ENCODE results near the gene PRPF8. TPM values are rescaled to one million over a fixed set of nuclear protein-coding genes. Genes with fewer than 3 reads are reported as not detected.

The PRPF8 gene
- polyA plus RNA-seq, 1 donor from 2014 or later: 56.9 TPM

DNA sequence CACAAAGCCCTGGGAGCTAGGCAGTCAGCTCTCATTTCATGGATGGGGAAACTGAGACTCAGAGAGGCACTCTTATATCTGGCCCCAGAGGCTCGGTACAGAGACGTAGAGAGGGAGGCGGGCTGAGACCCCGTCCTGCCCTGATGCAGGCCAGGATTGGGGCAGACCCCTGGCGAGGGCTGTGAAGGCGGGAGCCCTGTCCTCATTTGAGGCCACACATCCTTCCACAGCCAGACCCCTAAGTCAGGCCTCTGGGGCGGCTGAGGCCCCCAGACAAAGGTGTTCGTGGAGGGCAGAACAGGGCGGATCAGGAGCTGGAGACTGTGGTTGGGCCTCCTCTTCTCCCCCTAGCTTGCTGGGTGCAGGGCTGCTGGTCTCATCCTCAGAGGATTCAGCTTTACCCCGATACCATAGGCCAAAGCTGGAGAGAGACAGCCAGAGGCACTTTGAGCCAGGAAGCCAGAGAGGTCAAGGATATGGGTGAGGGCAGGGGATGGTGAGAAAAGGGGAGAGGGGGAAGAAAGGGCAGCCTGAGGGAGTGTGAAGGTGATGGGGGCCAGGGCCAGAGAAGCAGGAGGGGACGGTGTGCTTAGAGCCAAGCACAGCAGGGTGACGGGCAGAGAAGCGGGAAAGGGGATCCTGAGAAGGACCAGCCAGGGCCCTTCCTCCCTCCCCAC lies 38.3 kb downstream of the PRPF8 start:
- Histone ChIP-seq H3K36me3 (ENCODE audit: insufficient read depth, low read length) (no peaks in the 10 kb centered on the region), H3F3A (ENCODE audit: insufficient read depth, low read length, poor library complexity, severe bottlenecking) (no peaks in the 10 kb centered on the region), H3K79me2 (replicated peaks; ENCODE audit: insufficient read depth, low read length) (no peaks in the 10 kb centered on the region), H4K20me1 (ENCODE audit: insufficient read depth) (no peaks in the 10 kb centered on the region), H3K27ac (ENCODE audit: low read length) (no peak overlapping the region), H3K4me2 (ENCODE audit: low read length) (no peak overlapping the region), H3K27me3 (ENCODE audit: insufficient read depth, low read depth, low read length) (peaks cover 11% of the 10 kb centered on the region), H3K4me3 (ENCODE audit: low read length) (no peak overlapping the region), H2AFZ (ENCODE audit: low read depth, low read length) (no peak overlapping the region), H3K9me3 (ENCODE audit: low read length) (no peaks in the 10 kb centered on the region), H3K9ac (ENCODE audit: low read length) (no peak overlapping the region), H3K9me2 (ENCODE audit: insufficient read depth, low read length) (no peaks in the 10 kb centered on the region)
- TF ChIP-seq RAD21 (conservative IDR thresholded peaks at IDR 0.05) (no peak), POLR2AphosphoS5 (IDR thresholded peaks at IDR 0.05) (no peak), EZH2 (IDR thresholded peaks at IDR 0.05; ENCODE audit: borderline replicate concordance, insufficient read depth, low read length, poor library complexity, severe bottlenecking) (no peak), EP300 (conservative IDR thresholded peaks at IDR 0.05; ENCODE audit: poor library complexity, severe bottlenecking) (no peak), SMC3 (conservative IDR thresholded peaks at IDR 0.05; ENCODE audit: poor library complexity) (no peak), MXI1 (conservative IDR thresholded peaks at IDR 0.05; ENCODE audit: poor library complexity, severe bottlenecking) (no peak), TAF1 (IDR thresholded peaks at IDR 0.05; ENCODE audit: low read depth) (no peak)
- TF ChIP-seq, protein P1, sequence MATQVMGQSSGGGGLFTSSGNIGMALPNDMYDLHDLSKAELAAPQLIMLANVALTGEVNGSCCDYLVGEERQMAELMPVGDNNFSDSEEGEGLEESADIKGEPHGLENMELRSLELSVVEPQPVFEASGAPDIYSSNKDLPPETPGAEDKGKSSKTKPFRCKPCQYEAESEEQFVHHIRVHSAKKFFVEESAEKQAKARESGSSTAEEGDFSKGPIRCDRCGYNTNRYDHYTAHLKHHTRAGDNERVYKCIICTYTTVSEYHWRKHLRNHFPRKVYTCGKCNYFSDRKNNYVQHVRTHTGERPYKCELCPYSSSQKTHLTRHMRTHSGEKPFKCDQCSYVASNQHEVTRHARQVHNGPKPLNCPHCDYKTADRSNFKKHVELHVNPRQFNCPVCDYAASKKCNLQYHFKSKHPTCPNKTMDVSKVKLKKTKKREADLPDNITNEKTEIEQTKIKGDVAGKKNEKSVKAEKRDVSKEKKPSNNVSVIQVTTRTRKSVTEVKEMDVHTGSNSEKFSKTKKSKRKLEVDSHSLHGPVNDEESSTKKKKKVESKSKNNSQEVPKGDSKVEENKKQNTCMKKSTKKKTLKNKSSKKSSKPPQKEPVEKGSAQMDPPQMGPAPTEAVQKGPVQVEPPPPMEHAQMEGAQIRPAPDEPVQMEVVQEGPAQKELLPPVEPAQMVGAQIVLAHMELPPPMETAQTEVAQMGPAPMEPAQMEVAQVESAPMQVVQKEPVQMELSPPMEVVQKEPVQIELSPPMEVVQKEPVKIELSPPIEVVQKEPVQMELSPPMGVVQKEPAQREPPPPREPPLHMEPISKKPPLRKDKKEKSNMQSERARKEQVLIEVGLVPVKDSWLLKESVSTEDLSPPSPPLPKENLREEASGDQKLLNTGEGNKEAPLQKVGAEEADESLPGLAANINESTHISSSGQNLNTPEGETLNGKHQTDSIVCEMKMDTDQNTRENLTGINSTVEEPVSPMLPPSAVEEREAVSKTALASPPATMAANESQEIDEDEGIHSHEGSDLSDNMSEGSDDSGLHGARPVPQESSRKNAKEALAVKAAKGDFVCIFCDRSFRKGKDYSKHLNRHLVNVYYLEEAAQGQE (IDR thresholded peaks at IDR 0.05; ENCODE audit: borderline replicate concordance): no peak
- TF ChIP-seq, protein P2, sequence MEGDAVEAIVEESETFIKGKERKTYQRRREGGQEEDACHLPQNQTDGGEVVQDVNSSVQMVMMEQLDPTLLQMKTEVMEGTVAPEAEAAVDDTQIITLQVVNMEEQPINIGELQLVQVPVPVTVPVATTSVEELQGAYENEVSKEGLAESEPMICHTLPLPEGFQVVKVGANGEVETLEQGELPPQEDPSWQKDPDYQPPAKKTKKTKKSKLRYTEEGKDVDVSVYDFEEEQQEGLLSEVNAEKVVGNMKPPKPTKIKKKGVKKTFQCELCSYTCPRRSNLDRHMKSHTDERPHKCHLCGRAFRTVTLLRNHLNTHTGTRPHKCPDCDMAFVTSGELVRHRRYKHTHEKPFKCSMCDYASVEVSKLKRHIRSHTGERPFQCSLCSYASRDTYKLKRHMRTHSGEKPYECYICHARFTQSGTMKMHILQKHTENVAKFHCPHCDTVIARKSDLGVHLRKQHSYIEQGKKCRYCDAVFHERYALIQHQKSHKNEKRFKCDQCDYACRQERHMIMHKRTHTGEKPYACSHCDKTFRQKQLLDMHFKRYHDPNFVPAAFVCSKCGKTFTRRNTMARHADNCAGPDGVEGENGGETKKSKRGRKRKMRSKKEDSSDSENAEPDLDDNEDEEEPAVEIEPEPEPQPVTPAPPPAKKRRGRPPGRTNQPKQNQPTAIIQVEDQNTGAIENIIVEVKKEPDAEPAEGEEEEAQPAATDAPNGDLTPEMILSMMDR (IDR thresholded peaks at IDR 0.05; ENCODE audit: poor library complexity, severe bottlenecking): no peak

DNA sequence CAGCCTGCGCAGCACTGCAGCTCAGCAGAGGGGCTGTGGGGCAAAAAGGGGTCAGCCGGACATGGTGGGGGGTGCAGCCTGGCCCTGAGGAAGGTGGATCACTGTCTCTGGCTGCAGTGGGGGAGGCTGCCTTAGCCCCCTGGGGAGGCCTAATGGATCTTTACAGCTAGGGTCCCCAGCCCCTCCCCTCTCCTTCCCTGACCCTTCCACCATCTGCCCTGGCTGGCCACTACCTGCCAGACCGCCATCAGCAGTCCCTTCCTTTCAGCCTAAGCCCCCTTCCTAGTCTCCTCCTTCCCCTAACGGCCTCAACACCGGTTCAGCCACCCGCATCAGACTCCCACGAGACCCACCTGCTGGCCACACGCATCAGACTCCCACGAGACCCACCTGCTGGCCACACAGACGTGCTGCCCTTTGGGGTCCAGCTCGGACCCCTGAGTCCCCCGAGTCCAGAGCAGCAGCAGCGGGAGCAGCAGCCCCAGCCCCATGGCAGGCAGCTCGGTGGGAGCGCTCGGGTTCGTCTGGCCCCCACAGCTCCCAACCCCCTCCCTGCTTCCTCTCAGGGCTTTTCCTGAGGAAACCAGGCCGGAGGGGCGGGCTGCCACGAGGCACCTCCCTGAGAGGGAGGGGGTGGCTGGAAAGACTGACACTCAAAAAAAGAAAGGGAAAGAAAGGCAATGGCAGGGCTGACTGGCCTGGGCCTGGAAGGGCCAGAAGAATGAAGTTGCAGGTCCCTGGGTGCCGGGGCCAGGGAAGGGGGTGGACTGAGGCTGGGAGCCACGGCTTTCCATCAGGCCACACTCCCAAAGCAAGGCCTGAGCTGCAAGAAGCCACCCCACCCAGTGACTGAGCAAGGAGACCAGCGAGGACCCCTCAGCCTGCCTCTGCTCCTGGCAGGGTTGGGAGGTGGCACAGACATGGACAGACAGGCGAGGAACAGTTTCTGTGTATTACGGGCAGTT lies 39.2 kb downstream of the PRPF8 start, which contains the start of gene SCARF1:
Gene SCARF1, minus strand, starts transcription at position 526 of the 965 bp plus-strand sequence. Its CDS starts 35 bp downstream, at position 491.
- Histone ChIP-seq H3K4me3 (ENCODE audit: low read length) (no peak within 1 kb of the TSS), H3K79me2 (replicated peaks; ENCODE audit: insufficient read depth, low read length) (no peaks in the 10 kb centered on the region), H4K20me1 (ENCODE audit: insufficient read depth) (no peaks in the 10 kb centered on the region), H3K4me2 (ENCODE audit: low read length) (no peak within 1 kb of the TSS), H3F3A (ENCODE audit: insufficient read depth, low read length, poor library complexity, severe bottlenecking) (no peaks in the 10 kb centered on the region), H3K27ac (ENCODE audit: low read length) (no peak within 1 kb of the TSS), H3K9me3 (ENCODE audit: low read length) (no peaks in the 10 kb centered on the region), H3K9me2 (ENCODE audit: insufficient read depth, low read length) (no peaks in the 10 kb centered on the region), H3K36me3 (ENCODE audit: insufficient read depth, low read length) (no peaks in the 10 kb centered on the region), H3K27me3 (ENCODE audit: insufficient read depth, low read depth, low read length) (peaks cover 11% of the 10 kb centered on the region), H3K9ac (ENCODE audit: low read length) (no peak within 1 kb of the TSS), H2AFZ (ENCODE audit: low read depth, low read length) (no peak within 1 kb of the TSS)
- TF ChIP-seq MXI1 (conservative IDR thresholded peaks at IDR 0.05; ENCODE audit: poor library complexity, severe bottlenecking) (no peak), SMC3 (conservative IDR thresholded peaks at IDR 0.05; ENCODE audit: poor library complexity) (no peak), EZH2 (IDR thresholded peaks at IDR 0.05; ENCODE audit: borderline replicate concordance, insufficient read depth, low read length, poor library complexity, severe bottlenecking) (no peak), TAF1 (IDR thresholded peaks at IDR 0.05; ENCODE audit: low read depth) (no peak), POLR2AphosphoS5 (IDR thresholded peaks at IDR 0.05) (no peak), RAD21 (conservative IDR thresholded peaks at IDR 0.05) (no peak), EP300 (conservative IDR thresholded peaks at IDR 0.05; ENCODE audit: poor library complexity, severe bottlenecking) (no peak)
- TF ChIP-seq, protein P2 (IDR thresholded peaks at IDR 0.05; ENCODE audit: poor library complexity, severe bottlenecking): no peak
- TF ChIP-seq, protein P1 (IDR thresholded peaks at IDR 0.05; ENCODE audit: borderline replicate concordance): no peak

Data from neural cell (in vitro differentiated cells).